GM21526 (cell line): ENCODE measurements around the gene UMOD.

Experiments used
- ATAC-seq: cut with Tn5 transposase; IDR thresholded peaks from one replicate; pipeline ENCODE4 v1.9.1; 2021; ENCODE audit warnings: moderate library complexity; ENCODE audit not compliant: unreplicated experiment, low FRiP score

The UMOD gene

GRCh38 chr16:20369452-20370054 lies 17.0 kb upstream of the UMOD start:
- ATAC-seq = no peak

GRCh38 chr16:20364051-20364450 lies 11.5 kb upstream of the UMOD start:
- ATAC-seq = no peak

DNA sequence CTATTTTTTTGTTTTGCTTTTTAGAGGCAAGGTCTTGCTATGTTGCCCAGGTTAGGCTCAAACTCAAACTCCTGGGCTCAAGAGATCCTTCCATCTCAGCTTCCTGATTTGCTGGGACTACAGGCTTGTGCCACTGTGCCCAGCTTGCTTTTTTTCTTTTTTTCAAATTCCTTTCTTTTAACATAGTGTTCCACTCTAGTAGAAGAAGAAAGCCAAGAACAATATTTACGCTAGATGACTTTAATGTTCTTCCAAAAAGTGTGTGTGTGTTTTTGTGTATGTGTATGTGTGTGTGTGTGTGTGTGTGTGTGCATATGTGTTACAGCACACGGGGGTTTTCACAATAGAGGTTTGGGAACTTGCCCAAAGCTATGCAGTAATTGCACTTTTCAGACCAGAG lies 10.7 kb upstream of the UMOD start:
- no peak for ATAC-seq

DNA sequence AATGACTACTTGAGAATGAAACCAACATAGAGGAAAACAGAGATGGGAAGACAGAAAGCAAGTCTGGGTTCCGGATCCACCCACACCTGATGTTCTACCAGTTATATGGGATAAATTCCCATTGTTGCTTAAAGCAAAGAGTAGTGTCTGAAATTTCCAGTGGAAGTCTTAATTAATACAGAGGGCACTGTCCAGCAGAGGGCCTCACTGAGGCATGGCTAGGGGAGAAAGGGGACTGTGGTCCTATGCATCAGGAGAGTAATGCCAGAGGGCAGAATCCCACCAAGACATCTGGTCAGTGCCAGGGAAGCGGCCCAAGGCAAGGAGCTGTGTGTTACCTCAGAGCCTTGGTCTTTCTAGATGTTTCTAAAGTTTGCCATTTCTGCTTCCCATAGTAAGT lies 7.5 kb upstream of the UMOD start:
- ATAC-seq = no peak

- ATAC-seq = no peak
Observed at GRCh38 chr16:20355114-20355782, 2.7 kb upstream of the UMOD start.

GRCh38 chr16:20353379-20353778 lies 864 bp upstream of the UMOD start:
- ATAC-seq = no peak

- ATAC-seq = no peak
Observed at GRCh38 chr16:20349615-20350014, 2.9 kb downstream of the UMOD start.

- ATAC-seq = no peak
Observed at GRCh38 chr16:20348365-20349185, 3.9 kb downstream of the UMOD start.

- no peak for ATAC-seq
Observed at GRCh38 chr16:20347666-20348364, 4.7 kb downstream of the UMOD start.

DNA sequence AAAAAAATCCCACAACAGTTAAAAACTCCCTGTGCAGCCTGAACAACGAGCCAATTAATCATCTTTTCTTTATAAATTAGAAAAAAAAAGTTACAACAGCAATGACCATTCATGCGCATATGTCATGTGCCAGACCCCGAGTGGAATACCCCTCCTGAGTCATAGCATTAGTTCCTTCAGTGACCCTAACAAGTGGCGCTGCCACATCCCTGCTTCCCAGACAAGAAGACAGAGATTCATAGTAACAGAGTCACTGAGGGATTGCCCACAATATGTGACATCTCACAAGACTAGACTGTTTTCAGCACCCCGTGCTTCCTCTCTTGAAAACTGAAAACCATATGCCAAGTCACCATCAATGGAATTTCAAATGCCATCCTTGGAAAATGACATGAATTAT lies 7.9 kb downstream of the UMOD start:
- ATAC-seq = no peak

DNA sequence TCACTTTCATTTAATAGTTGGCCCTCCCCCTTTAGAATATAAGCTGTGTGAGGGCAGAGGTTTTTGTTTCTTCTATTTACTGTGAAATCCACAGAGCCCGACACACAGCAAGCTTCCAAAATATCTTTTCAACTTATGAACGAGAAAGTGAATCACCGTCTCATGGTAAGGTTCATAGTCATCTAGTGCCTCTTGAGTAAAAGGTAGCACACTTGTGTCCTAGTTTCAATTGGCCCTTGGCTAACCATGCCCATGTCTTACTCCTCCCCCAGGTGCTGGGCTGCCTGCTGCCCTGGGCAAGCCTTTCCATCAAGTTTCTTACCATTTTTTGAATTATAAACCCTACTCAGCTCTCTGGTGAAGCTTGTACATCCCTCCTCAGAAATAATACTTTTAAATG lies 12.8 kb downstream of the UMOD start:
- ATAC-seq = no peak

GRCh38 chr16:20336955-20337354 lies 15.6 kb downstream of the UMOD start:
- ATAC-seq = no peak

DNA sequence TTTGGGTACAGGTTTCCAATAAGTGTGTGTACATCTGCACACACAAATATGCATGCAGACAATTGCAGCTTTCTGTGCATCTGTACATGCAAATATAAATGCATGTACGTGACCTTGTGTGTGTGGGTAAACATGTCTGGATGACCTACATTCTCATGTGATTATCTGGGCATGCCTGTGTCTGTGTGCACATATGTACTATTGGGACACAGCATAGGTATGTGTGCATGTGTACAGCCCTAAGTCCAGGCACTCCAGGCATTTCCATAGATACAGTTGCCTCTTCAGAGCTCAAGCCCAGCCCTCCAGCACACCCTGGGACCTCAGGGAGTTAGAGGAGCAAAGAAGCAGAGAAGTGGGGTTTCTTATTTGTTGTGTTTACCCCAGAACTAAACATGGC lies 18.1 kb downstream of the UMOD start:
- no peak for ATAC-seq

DNA sequence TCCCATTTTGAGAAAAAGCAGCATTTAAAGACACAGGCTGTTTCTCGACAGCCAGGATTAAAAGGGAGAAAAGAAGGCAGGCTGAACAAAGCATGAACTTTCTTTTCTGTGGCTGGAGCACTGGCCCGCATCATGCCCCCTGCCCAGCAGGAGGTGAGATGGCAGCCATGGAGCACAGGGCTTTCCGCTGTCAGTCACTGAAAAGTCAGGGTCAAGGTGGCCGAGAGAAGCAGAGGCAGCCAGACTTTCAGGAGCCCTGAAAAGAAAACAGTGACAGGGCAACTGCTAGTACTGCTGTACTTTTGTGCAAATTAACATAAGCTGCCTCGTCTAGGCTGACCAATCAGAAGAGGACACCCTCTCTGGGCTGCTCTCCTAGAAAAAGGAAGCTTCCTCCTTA lies 19.4 kb downstream of the UMOD start:
- no peak for ATAC-seq

- no peak for ATAC-seq
Observed at GRCh38 chr16:20332411-20332810, 20.1 kb downstream of the UMOD start.

DNA sequence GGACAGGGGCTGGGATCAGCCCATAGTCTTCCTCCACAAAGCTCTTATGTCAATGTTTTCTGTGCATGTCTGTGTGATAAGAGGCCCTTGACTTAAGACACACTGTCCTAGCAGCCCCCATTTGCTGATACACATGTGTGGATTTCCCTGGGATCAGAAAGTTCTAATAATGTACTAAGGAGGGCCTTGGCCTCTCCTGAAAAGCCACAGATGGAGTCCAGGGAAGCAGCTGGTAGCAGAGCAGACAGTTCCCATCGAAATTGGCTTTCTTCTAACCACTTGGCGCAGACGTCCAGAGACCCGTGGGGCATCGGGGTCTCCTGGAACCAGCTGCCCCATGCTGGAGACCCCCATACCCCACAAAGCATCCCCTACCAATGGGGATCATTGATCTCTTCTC lies 20.9 kb downstream of the UMOD start:
- ATAC-seq = no peak

- no peak for ATAC-seq
Observed at GRCh38 chr16:20329392-20330138, 22.9 kb downstream of the UMOD start.

DNA sequence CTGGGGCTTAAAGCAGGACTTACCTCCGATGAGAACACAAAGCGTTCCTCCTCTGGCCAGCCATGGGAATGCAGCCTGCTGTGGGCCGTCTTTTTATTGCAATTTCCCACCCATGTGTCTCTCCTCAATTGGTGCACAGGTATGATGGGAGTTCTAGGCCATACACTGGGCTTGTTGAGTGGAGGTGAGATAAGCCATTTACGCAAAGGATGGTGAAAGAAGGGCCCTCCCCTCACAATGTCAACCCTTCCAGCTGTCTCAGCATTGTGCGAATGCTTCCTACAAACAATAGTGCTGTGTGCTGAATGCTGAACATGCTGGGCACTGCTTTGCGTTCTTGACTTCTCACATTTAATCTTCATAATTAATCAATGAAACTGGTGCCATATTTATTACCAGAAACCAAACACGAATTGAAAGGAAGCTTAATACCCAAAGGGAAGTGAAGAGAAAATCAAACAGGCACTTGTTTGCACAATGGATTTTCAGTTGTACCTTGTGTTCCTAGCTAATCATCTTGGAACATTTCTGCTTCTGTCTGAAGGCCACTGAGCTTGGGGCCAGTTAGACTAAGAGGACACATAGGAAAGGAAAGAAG lies 25.0 kb downstream of the UMOD start, which contains the start of gene GP2:
Gene GP2, minus strand, starts transcription at position 70 of the 598 bp plus-strand sequence. CDS start 1,082 bp downstream, outside the sequence.
- ATAC-seq = no peak

GRCh38 chr16:20326321-20326720 lies 26.2 kb downstream of the UMOD start:
- no peak for ATAC-seq

DNA sequence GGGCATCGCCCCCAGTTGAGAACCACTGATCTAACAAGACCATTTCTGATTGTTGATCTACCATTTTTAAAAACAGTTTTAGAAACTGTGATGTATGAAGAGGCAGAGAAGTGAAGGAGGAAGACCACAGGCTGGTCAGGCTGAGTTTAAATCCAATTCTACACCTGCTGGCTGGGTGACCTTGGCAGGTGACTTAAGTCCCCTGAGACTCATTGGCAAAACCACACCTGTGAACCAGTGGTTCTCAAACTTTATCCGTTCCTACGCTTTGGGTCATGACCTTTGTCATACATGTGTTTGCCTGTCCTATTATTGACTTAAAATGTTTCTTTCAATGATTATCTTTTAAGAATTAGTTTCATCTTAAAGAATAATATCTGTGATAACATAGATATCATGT lies 27.5 kb downstream of the UMOD start:
- no peak for ATAC-seq
